Tongue (tissue), 3 donors: ENCODE results near the gene UGT2A2. TPM values are rescaled to one million over a fixed set of nuclear protein-coding genes. Genes with fewer than 3 reads are reported as not detected.
A peak's percentile ranks its signal among the peaks of the same experiment; 100 is the strongest.

Experiments used
- DNase-seq: peaks from one replicate; pipeline ENCODE4 v3.0.0-alpha.2; 2015
- small RNA-seq: library from RNA; depleted of rRNA; stranded (forward); fragments of <200 nt; gene quantifications from one replicate; pipeline ENCODE3, GENCODE V24; 2014; ENCODE audit warnings: low replicate concordance
- total RNA-seq: library from RNA; depleted of rRNA; stranded (reverse); fragments of >200 nt; gene quantifications from one replicate; pipeline ENCODE4 v1.2.3, GENCODE V29; 2014

Gene UGT2A2
- total RNA-seq, 1 donor from 2014 or later: not detected

- DNase-seq: no peak
These were observed 63.1 kb downstream of the UGT2A2 start for GRCh38 chr4:69576251-69576877.

GRCh38 chr4:69568787-69569186, 70.7 kb downstream of the UGT2A2 start:
- DNase-seq: no peak

DNA sequence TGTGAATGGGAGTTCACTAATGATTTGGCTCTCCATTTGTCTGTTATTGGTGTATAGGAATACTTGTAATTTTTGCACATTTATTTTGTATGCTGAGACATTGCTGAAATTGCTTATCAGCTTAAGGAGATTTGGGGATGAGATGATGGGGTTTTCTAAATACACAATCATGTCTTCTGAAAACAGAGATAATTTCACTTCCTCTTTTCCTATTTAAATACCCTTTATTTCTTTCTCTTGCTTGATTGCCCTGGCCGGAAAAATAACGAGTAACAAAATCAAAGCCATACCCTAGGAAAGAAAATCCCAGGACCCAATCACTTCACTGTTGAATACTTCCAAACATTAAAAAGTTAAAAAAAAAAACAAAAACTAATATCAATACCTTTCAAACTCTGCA, 76.0 kb downstream of the UGT2A2 start:
- DNase-seq: no peak

GRCh38 chr4:69549651-69550050, 89.8 kb downstream of the UGT2A2 start:
- DNase-seq: no peak

DNA sequence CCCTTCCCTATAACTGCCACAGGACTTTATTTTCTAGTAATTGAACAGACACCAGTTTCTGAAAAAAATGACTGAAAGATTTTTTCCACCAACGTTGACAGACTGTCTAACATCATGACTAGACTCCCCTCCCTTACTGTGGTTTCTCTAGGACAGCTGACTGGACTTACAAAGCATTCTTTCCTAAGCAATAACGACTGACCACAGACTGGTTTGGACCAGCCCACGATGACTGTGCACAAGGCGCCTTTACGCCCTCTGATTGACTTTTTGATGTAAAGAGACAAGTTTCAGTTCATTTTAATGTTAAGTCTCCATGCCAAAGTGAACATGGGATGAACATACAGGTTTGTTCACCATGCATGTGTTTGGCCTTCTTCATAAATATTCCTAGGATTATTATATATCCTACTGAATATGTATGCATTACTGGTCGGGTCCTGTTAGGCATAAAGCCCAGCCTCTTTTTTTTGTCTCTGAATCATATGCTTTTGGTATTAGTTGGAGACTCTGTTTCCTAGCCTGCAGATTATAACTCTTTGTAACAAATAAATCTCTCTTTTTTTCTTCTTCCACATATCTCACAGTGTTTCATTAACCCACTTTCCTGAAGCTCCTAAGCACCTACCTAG, 93.2 kb downstream of the UGT2A2 start:
- peak; percentile 10 for DNase-seq

Small RNA genes lying within 50 kb of the gene (small RNA-seq; reads per million reads assigned to genes)
- not detected for gene UGT2A2

Other genes with a start within 250 kb of the UGT2A2 start
- gene UGT2B4, start 143.7 kb downstream of the UGT2A2 start, total RNA-seq: not detected
- not detected for gene UGT2A1, start 13.6 kb upstream of the UGT2A2 start, total RNA-seq
- 0.72 TPM for gene SULT1B1, start 121.0 kb upstream of the UGT2A2 start, total RNA-seq
- 17.4 TPM for gene SULT1E1, start 220.5 kb upstream of the UGT2A2 start, total RNA-seq